ENCODE data around the gene NFATC3.
"Not testable (repeated sequence)": the region's sequence is repeated elsewhere in the genome, so short reads cannot be mapped to it uniquely, and the experiment has no call there.

GRCh38 chr16:68120496-68120895, 35.3 kb downstream of the NFATC3 start:
- TF ChIP-seq POLR2A (IDR thresholded peaks at IDR 0.05; ENCODE audit: low read length); GATA1 (IDR thresholded peaks at IDR 0.05; ENCODE audit: low read depth, low read length): not testable (repeated sequence)

Measured in erythroblast (primary cell).